Measurements from ENCODE around the gene LYAR.
"Not testable (repeated sequence)": the region's sequence is repeated elsewhere in the genome, so short reads cannot be mapped to it uniquely, and the experiment has no call there.

Gene LYAR

DNA sequence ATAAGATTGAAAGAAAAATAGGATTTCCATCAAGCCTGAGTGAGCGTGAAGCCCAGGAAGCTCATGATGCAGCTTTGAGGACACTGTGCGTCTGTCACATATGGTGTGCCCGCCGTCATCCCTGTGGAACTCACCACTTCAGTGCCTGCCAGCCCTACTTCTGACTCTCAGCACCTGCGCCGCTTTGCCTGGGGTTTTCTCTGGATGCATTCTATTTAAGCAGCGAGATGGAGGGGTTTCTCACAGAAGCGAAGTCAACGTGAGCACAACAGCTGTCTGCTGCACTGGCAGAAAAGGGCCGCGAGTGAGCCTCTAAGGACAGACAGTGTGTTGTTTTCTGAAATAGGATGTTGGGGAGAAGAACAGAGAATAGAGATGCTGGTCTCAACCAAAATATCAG lies 35.8 kb downstream of the LYAR start:
- Histone ChIP-seq H3K4me1 (ENCODE audit: low read length) (no peaks in the 10 kb centered on the region), H3K27me3 (replicated peaks; ENCODE audit: insufficient read depth, low read length) (peaks cover 14% of the 10 kb centered on the region), H3K79me2 (ENCODE audit: low read length) (no peaks in the 10 kb centered on the region), H2AFZ (ENCODE audit: low read length) (no peak overlapping the region), H4K20me1 (ENCODE audit: insufficient read depth, low read length) (no peaks in the 10 kb centered on the region), H3F3A (ENCODE audit: insufficient read depth, low read length) (no peaks in the 10 kb centered on the region), H3K36me3 (replicated peaks; ENCODE audit: insufficient read depth, low read length) (no peaks in the 10 kb centered on the region), H3K9ac (ENCODE audit: low read length) (no peak overlapping the region), H3K4me3 (ENCODE audit: low read length) (no peak overlapping the region), H3K4me2 (ENCODE audit: low read depth, low read length) (no peak overlapping the region), H3K9me2 (replicated peaks; ENCODE audit: insufficient read depth, low read length) (no peaks in the 10 kb centered on the region), H3K9me3 (replicated peaks; ENCODE audit: insufficient read depth, low read length) (no peaks in the 10 kb centered on the region), H3K27ac (ENCODE audit: low read length) (no peak overlapping the region)
- TF ChIP-seq CTCF (IDR thresholded peaks at IDR 0.05; ENCODE audit: low read length) (no peak), EZH2phosphoT487 (IDR thresholded peaks at IDR 0.05; ENCODE audit: low read length) (no peak), EZH2 (optimal IDR thresholded peaks at IDR 0.05; ENCODE audit: low read depth, low read length) (no peak)
- DNase-seq, result no peak

DNA sequence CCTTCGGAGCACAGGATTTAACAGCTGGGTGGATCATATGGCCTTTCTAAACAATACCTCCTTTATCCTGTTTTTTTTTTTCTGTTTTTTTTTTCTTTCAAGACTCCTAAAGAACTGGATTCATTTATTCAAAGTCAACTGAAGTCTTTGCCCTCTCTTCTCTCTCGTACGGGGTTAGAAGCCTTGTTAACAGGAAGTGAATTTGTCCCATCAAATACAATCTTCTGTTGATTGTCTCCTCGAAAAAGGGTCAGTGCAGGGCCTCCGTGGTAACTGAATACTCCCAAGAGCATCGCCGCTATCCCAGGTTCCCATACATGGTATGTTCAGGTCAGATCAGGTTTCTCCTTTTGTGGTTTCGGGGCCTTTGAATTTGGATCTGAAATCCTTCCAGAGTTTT lies 40.1 kb downstream of the LYAR start:
- Histone ChIP-seq H3K9ac (ENCODE audit: low read length) (no peak overlapping the region), H3K4me2 (ENCODE audit: low read depth, low read length) (no peak overlapping the region), H3K79me2 (ENCODE audit: low read length) (peaks cover 7% of the 10 kb centered on the region; the same call in 1 of the 2 replicates), H3K4me1 (ENCODE audit: low read length) (0 out of 2 replicates have a peak, but pooled peaks cover 4% of the 10 kb centered on the region), H3F3A (ENCODE audit: insufficient read depth, low read length) (no peaks in the 10 kb centered on the region), H3K36me3 (replicated peaks; ENCODE audit: insufficient read depth, low read length) (no peaks in the 10 kb centered on the region), H3K4me3 (ENCODE audit: low read length) (no peak overlapping the region), H3K9me2 (replicated peaks; ENCODE audit: insufficient read depth, low read length) (no peaks in the 10 kb centered on the region), H3K27me3 (replicated peaks; ENCODE audit: insufficient read depth, low read length) (peaks cover 14% of the 10 kb centered on the region), H4K20me1 (ENCODE audit: insufficient read depth, low read length) (no peaks in the 10 kb centered on the region), H2AFZ (ENCODE audit: low read length) (no peak overlapping the region), H3K9me3 (replicated peaks; ENCODE audit: insufficient read depth, low read length) (no peaks in the 10 kb centered on the region), H3K27ac (ENCODE audit: low read length) (no peak overlapping the region)
- DNase-seq, result no peak
- TF ChIP-seq EZH2 (optimal IDR thresholded peaks at IDR 0.05; ENCODE audit: low read depth, low read length), result no peak

DNA sequence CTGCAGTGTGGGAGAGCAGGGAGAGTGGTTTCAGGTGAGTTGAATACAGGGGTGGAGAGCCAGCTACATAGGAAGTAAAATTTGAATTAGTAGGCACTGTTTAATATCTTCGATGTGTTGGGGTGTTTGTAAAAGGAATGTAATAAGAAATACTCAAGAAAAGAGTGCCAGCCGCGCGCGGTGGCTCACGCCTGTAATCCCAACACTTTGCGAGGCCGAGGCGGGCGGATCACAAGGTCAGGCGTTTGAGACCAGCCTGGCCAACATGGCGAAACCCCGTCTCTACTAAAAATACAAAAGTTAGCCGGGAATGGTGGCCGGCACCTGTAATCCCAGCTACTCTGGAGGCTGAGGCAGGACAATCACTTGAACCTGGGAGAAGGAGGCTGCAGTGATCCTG lies 40.6 kb downstream of the LYAR start:
- H3K27ac ChIP-seq (ENCODE audit: low read length), result not testable (repeated sequence)

DNA sequence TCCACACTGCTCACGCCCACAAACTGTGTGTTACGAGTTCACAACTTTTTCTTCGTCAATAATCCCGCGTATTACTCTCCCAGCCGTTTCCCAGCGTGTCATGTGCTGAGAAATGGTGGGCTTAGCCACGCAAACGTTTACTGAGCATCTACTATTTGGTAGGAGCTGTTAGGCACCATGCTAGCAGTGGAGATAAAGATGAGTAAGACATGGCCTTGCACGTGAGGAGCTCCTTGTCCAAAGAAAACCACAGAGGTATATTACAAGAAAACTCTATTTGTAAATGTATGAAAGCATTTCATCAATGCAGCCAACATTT lies 41.1 kb downstream of the LYAR start:
- TF ChIP-seq EZH2 (optimal IDR thresholded peaks at IDR 0.05; ENCODE audit: low read depth, low read length) (no peak), EZH2phosphoT487 (IDR thresholded peaks at IDR 0.05; ENCODE audit: low read length) (no peak), CTCF (IDR thresholded peaks at IDR 0.05; ENCODE audit: low read length) (no peak)
- Histone ChIP-seq H3F3A (ENCODE audit: insufficient read depth, low read length) (no peaks in the 10 kb centered on the region), H3K4me3 (ENCODE audit: low read length) (peak overlapping the region; percentile 81), H3K9ac (ENCODE audit: low read length) (peak overlapping the region; percentile 79), H3K79me2 (ENCODE audit: low read length) (peaks cover 7% of the 10 kb centered on the region; the same call in 1 of the 2 replicates), H3K4me2 (ENCODE audit: low read depth, low read length) (peak overlapping the region; percentile 97), H3K9me2 (replicated peaks; ENCODE audit: insufficient read depth, low read length) (no peaks in the 10 kb centered on the region), H2AFZ (ENCODE audit: low read length) (peak overlapping the region; percentile 98), H3K27ac (ENCODE audit: low read length) (peak overlapping the region; percentile 75; the same call in 1 of the 2 replicates), H3K27me3 (replicated peaks; ENCODE audit: insufficient read depth, low read length) (peaks cover 14% of the 10 kb centered on the region), H3K36me3 (replicated peaks; ENCODE audit: insufficient read depth, low read length) (no peaks in the 10 kb centered on the region), H4K20me1 (ENCODE audit: insufficient read depth, low read length) (no peaks in the 10 kb centered on the region), H3K9me3 (replicated peaks; ENCODE audit: insufficient read depth, low read length) (no peaks in the 10 kb centered on the region), H3K4me1 (ENCODE audit: low read length) (0 out of 2 replicates have a peak, but pooled peaks cover 4% of the 10 kb centered on the region)
- no peak for DNase-seq

More for the DNA sequence above, 40.6 kb downstream of the LYAR start:
- H3K4me3 ChIP-seq (ENCODE audit: low read length); H2AFZ ChIP-seq (ENCODE audit: low read length); H3K79me2 ChIP-seq (ENCODE audit: low read length); H3K9ac ChIP-seq (ENCODE audit: low read length); H3K4me2 ChIP-seq (ENCODE audit: low read depth, low read length); H3K4me1 ChIP-seq (ENCODE audit: low read length); H3K9me3 ChIP-seq (replicated peaks; ENCODE audit: insufficient read depth, low read length); H3K9me2 ChIP-seq (replicated peaks; ENCODE audit: insufficient read depth, low read length); H3F3A ChIP-seq (ENCODE audit: insufficient read depth, low read length); DNase-seq; H4K20me1 ChIP-seq (ENCODE audit: insufficient read depth, low read length); H3K36me3 ChIP-seq (replicated peaks; ENCODE audit: insufficient read depth, low read length): not testable (repeated sequence)
- H3K27me3 ChIP-seq (replicated peaks; ENCODE audit: insufficient read depth, low read length), result peaks cover 14% of the 10 kb centered on the region

Measured in MM.1S (cell line).